Activated gamma-delta T cell treated with anti-CD3 and anti-CD28 coated beads, Interleukin-2, amount 50 U/mL, for 16 hours (primary cell): ENCODE data around the gene PEX5.
"Not testable (repeated sequence)": the region's sequence is repeated elsewhere in the genome, so short reads cannot be mapped to it uniquely, and the experiment has no call there.

Experiments used
- DNase-seq: peaks from one replicate; pipeline ENCODE4 v3.0.0-alpha.2; 2020; ENCODE audit warnings: low read depth

PEX5 gene

DNA sequence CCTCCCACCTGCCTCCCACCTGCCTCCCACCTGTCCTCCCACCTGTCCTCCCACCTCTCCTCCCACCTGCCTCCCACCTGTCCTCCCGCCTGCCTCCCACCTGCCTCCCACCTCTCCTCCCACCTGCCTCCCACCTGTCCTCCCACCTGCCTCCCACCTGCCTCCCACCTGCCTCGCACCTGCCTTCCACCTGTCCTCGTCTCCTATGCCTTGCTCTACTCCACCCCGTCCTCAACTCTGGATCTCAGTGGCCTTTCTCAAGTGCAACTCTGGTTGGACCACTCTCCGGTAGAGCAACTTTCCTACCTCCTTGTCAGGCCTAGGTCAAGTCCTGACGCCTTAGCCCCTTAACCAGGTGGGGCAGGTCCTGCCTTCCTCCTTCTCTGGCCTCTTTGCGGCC is 29.3 kb upstream of the PEX5 start:
- no peak for DNase-seq

DNA sequence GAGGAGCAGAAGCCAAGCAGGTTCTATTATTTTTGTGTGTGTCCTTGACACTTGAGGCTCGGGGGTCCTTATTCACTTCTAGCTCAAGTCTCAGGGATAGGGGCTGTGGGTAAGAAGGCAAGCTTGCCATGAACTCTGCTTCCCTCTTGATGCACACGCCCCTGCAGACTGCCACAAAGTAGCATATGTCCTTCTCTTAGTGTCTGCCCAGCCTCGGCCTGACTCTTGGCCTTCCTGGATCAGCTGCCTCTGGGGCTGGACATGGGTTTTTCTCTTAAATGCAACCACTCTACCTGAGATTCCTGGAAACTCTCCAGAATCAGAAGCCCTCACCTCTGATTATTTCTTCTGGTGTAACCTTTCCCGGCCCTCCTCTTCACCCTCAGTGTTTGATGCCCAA is 28.2 kb upstream of the PEX5 start:
- DNase-seq: no peak

DNA sequence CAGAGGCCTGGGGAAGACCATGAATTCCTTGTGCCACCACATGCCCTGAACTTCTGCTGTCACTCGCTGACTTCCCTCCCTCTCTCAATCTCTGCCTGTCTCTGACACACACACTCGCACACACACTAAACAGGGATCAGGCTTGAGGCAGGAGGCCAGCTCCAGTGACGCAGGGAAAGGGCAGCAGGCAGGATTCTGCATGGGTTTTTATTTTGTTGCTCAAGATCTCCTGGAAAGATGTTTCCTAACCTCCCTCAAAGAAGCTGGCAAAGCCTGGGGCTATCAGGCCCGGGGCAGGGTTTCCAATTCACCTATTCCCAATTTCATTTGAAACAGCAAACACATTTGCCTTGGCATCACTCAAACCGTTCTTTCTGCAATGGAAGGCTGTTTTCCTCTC is 27.7 kb upstream of the PEX5 start:
- DNase-seq: no peak

DNA sequence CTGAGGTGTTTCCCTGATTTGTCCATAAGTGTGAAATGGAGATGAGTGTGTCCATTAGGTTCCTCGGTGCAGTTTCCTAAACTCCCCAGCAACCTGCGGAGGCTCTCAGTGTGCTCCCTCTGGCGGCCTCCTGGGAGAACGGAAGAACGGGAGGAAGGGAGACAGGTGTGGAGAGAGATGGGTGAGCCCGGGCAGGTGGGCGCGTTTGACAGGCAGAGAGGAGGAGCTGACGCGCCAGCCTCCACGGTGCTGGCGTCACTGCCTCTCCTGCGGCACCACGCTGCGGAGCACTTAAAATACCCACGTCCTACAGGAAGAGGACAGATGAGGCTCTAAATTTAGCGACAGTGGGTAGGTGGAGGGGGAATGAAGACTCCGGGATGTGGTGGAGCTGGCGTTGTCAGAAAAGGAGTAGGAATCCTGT is 26.8 kb upstream of the PEX5 start:
- no peak for DNase-seq

DNA sequence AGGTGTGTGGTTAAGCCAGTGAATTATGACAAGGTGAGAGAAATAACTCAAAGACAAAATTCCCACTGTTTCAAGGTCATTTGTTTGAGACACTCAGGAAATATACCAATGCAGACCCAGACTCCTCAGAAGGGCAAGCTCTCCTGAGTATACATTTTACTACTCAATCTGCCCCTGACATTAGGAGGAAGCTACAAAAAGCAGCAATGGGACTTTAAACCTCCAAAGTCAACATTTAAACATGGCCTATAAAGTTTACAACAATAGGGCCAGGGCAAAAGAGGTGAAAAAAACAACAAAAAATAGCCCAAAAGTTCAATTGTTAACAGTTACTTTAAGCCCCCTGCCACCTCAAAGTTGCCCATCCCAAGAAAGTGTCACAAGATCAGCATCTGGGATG is 19.5 kb upstream of the PEX5 start:
- no peak for DNase-seq

DNA sequence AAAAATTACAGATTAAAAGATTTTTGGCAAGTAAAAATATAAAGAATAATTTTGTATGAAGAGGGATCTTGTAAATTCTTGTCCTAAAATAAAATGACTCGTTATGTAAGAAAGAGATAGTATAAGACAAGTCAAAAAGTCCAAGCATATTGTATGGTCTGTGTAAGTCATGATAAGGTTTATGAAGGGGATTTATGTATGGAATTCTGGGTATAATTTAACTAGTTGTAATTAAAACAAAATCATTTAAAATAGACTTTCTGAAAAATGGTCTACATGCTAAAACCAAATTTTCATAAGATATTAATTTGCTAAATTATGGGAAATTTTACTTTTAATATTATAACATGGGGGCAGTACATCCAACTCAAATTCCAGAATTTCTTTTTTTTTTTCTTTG is 17.6 kb upstream of the PEX5 start:
- no peak for DNase-seq

DNA sequence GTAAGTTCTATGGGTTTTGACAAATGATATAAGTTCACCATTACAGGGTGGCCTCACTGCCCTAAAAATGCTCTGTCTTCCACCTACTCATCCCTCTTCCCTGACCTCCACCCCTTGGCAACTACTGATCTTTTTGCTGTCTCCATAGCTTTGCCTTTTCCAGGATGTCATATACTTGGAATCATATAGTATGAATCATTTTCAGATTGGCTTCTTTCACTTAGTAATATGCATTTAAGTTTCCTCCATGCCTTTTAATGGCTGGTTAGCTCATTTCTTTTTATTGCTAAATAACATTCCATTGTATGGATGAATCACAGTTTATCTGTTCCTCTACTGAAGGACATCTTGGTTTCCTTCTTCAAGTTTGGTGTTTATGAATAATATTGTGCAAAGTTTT is 14.0 kb upstream of the PEX5 start:
- DNase-seq: no peak

DNA sequence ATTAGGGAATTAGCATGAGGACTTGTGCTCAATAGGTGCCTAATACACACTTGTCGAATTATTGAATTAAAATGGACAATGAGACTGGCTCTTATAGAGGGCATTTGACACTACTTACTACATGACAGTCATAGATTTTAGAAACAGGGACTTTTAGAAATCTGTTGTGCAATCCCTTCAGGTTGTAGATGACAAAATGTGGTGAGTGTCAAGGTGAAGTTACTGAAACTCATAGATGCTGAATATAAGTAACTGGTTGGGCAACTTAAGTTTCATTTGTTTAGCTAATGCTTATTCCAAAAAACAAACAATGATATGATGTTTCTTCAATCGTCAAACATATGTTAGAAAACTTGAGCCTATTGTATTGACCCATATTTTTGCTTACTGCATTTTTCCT is 12.9 kb upstream of the PEX5 start:
- no peak for DNase-seq

DNA sequence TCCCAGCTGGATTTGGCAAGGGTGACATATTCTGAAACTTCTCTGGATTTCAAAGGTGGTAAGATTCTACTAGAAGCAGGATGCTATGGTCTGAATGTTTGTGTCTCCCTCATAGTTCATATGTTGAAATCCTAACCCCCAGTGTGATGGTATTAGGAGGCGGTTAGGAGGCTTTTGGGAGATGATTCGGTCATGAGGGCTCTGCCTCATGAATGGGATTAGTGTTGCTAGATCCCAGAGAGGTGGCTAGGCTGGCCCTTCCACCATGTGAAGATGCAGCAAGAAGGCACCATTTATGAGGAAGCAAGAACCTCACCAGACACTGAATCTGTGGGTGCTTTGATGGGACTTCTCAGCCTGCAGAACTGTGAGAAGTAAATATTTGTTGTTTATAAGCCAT is 11.0 kb upstream of the PEX5 start:
- no peak for DNase-seq

DNA sequence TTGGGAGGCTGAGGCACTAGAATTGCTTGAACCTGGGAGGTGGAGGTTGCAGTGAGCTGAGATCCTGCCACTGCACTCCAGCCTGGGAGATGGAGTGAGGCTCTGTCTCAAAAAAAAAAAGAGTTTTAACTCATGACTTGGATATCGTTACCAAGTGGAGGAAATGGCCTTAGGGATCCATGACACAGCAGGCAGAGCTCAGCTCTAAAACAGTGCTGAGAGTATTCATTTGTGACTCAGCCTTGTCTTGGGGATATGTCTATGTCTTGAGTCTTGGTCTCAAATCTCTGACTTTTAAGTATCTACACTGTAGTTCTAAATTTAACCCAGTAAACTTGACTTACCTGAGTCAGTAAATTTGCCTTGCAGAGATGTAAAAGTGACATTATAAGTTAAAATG is 8.8 kb upstream of the PEX5 start:
- DNase-seq: no peak

DNA sequence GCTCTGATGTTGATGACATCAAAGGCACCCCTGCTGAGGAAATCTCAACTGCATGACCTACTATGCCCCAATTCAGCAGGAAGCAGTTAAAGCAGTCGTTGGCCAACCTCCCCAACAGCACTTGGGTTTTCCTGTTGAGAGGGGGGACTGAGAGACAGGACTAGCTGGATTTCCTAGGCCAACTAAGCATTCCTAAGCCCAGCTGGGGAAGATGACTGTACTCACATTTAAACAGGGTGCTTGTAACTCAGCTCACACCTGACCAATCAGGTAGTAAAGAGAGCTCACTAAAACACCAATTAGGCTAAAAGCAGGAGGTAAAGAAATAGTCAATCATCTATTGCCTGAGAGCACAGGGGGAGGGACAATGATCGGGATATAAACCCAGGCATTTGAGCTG is 3.4 kb upstream of the PEX5 start:
- not testable (repeated sequence) for DNase-seq

DNA sequence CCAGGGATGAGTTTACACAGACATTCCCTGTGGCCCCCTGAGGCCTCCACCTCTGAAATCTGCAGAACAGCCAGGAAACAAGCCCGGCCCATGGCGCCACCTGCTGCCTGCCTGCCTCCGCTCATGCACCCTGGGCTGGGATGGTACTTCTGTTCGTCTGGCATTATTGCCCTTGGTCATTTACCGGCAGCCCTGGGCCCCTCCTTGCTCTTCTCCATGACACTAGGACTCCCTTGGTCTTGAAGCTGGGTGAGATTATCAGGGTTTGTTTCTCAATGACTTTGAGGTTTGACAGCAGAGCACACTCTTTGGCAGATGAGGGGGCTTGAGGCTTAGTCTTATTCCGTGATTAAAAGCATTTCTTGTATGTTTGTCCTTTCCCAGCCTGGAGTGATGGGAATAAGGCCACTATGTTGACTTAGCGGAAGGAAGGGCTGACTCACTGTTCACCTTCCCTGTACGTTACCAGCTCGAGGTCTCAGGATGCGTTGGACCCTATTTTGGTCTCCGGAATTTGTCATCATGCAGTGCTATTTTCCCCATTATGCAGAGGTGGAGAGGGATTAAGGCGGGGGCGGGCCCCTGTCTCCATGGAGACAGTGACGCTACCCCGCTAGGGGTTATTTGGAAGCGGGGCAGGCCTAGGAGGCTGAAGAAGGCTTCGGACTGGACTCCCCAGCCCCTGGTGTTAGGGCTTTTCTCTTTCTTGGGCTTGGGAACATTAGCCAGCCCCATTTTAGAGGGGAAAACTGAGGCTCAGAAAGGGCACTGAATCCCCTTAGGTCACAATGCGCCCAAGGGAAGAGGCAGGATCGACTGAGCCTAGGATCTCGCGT is 706 bp upstream of the PEX5 start:
- peak; percentile 37 for DNase-seq

DNA sequence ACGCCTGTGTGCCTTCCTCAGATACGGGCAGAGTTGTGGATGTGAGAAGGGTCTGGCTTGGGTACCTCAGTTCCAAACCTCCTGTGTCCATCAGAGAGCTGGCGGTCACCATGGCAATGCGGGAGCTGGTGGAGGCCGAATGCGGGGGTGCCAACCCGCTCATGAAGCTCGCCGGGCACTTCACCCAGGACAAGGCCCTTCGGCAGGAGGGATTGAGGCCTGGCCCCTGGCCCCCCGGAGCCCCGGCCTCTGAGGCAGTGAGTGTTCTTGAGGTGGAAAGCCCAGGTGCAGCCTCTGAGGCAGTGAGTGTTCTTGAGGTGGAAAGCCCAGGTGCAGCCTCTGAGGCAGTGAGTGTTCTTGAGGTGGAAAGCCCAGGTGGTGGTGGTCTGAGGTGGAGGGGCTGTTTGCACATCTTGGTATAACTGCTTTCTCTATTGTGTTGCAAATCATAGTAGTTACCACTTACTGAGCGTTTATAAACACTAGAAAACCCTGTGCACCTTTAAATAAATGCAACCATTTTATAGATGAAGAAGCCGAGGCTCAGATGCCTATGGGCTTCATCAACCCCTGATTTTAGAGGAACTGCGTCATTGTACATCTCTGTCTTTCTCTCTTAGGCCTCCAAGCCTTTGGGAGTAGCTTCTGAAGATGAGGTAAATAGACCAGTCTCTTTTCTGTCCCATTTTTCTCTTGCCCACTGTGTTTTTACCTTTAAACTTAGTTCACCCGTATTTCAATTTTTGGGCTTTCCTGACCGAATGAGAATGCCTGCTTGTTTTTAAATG is 976 bp downstream of the PEX5 start:
- DNase-seq: no peak

DNA sequence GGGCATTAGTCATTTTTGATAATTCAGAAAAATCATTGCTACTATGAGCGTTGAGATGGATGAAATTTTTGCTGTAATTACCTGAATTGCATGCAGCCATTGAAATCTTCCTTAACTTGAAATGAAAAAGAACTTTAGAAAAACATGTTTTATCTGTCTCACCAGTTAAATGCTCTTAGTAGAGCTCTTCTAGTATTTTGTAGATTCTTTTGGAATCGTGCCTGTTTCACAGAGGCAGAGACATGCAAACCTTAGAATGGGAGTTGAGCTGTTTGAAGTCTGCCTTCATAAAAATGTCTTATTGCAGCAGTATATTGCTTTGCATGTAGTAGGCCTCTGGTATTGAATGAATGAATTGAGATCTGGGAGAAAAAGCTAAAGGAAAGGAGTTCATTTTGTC is 4.2 kb downstream of the PEX5 start:
- no peak for DNase-seq

DNA sequence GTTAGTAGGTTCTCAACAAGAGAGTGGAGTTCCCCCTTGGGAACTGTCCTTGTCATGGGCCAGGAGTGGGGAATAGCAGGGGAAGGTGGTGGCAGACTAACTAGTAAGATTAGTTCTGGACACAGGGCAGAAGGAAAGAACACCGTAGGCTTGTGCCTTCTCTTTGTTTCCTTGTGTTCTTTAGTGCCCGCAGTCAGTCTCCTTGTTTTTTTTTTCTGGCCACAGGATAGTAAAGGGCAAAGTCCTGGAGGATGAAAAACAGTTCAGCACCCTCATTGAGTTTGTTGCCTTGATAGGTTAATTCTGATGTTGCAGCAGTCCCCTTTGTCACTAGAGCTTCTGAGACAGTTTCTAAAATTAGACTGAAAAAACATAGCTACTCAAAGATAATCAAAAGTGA is 8.4 kb downstream of the PEX5 start:
- no peak for DNase-seq

DNA sequence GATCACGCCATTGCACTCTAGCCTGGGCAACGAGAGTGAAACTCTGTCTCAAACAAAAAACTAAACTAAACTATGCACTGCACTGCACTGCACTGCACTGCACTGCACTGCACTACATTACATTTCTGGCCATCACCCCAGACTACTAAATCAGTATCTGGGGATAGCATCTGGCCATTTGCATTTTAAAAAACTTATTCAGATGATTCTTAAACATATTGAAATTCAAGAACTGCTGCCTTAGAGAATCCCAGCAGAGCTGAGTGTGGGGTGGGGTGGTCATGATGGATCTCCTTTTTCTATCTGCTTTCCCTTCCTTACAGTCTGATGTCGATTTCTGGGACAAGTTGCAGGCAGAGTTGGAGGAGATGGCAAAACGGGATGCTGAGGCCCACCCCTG is 13.6 kb downstream of the PEX5 start:
- no peak for DNase-seq

DNA sequence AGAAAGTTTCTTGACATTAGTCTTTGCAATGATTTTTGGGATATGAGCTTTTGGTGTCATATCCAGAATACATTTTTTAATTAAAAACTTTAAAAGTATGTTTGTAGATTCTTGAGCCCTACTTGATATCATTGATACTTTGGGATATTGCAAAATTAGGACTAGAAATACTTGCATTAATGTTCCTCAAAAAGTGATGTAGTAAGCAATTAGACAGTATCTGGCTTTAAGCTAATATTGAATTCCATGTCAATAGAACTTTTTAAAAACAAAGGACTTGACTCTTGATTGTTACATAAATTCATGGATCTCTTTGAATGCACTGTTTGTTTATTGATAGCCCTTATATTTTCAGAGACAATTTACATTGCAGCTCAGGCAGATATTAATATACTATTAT is 15.6 kb downstream of the PEX5 start:
- DNase-seq: no peak

DNA sequence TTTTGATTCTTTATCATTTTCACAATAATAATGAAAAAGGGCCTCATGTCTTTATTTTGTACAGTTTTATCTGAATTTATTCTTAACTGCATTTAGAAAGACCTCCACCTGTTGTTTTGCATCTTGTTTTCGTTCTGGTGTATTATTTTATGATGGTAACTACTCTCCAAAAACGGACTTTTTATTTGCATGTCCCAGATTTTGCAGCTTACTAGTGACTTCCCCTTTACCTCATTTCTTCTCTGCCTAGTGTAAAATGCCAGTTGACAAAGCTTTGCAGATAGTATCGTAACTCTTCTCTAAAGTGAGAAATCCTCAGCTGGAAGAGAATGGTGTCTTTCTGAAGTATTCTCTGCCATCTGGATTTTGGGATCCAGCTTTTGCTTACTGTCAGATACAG is 17.2 kb downstream of the PEX5 start:
- no peak for DNase-seq

DNA sequence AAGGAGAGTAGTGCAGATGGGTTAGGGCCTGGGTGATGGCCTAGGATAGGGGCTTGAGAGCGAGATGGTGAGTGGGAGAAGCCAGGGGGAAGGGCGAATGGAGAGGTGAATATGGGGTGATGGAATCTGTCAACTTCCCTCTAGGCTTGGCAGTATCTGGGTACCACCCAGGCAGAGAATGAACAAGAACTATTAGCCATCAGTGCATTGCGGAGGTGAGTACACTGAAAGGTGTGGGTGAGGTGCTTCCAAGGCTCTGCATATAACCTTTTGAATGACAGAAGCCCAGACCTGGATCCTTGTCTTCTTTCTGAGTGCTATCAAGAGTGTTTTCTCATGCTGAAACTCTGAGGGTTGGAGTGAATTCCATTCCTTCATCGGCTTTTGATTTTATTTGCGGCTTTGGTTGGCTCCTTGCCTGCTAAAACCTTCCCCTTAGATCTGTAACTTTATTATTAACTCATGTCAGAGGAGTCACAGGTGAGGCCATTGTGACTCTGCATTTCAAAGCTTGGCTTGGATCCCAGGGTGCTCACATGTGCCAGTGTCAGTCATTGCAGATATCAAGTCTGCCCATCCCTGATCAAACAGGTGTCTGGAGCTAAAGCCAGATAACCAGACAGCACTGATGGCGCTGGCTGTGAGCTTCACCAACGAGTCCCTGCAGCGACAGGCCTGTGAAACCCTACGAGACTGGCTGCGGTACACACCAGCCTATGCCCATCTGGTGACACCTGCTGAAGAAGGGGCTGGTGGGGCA is 18.6 kb downstream of the PEX5 start:
- no peak for DNase-seq

DNA sequence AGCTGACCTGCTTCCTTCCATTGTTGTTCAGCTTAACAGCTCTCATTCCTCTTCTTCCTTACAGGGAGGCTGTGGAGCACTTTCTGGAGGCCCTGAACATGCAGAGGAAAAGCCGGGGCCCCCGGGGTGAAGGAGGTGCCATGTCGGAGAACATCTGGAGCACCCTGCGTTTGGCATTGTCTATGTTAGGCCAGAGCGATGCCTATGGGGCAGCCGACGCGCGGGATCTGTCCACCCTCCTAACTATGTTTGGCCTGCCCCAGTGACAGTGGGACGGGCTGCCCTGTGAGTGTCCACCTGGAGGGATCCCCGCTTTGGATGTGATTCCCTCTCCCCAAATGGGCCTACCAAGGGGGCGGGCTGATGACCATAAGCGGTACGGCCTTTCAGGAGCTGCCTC is 20.5 kb downstream of the PEX5 start:
- no peak for DNase-seq

DNA sequence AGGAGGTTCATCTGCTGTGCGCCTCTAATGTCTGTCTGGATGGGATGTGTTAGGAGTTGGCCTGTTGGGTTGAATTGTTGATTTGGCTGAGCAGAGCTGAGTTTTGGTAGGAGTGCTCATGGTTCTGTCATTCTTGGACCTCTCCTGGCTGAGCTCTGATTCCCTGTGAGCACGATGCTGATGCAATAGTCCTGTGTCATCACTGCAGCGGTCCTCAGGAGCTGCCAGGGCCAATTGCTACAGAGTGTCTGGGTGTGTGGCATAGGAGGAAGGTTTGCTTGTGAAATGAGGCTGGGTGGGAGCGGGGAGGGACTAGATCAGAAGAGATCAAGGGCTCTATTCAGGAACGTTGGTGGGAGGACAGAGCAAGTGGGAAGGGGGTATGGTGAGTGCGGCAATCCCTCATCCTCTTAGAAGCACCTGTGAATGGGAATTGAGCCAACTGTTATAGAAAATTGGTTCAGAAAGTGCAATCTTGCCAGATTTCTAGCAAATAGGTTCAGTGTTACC is 21.2 kb downstream of the PEX5 start:
- DNase-seq: no peak

DNA sequence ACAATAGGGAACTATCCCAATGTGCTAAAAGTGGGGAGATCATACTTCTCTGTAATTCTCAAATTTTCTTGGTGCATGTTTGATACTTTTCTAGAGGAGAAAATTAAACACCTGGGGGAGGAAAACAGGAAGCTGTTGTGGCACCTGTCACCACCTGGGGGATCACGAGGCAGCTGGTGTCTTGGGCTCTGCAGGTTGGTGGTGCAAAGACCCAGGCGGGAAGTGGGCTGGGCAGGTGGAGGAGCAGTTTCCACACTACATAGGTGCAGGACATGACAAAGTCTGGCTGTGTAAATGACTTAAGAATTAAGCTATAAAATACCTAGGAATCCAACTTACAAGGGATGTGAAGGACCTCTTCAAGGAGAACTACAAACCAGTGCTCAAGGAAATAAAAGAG is 23.2 kb downstream of the PEX5 start:
- no peak for DNase-seq

DNA sequence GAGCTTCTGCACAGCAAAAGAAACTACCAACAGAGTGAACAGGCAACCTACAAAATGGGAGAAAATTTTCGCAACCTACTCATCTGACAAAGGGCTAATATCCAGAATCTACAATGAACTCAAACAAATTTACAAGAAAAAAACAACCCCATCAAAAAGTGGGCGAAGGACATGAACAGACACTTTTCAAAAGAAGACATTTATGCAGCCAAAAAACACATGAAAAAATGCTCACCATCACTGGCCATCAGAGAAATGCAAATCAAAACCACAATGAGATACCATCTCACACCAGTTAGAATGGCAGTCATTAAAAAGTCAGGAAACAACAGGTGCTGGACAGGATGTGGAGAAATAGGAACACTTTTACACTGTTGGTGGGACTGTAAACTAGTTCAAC is 24.3 kb downstream of the PEX5 start:
- not testable (repeated sequence) for DNase-seq
